Nasal cavity respiratory epithelium epithelial cell of viscerocranial mucosa (primary cell): ENCODE results near the gene MAMSTR. TPM values are rescaled to one million over a fixed set of nuclear protein-coding genes. Genes with fewer than 3 reads are reported as not detected.

ENCODE experiments used
- total RNA-seq: library from RNA; depleted of rRNA; stranded (reverse); fragments of >200 nt; gene quantifications from 2 replicates; pipeline ENCODE4 v1.2.3, GENCODE V29; 2014

MAMSTR gene, protein sequence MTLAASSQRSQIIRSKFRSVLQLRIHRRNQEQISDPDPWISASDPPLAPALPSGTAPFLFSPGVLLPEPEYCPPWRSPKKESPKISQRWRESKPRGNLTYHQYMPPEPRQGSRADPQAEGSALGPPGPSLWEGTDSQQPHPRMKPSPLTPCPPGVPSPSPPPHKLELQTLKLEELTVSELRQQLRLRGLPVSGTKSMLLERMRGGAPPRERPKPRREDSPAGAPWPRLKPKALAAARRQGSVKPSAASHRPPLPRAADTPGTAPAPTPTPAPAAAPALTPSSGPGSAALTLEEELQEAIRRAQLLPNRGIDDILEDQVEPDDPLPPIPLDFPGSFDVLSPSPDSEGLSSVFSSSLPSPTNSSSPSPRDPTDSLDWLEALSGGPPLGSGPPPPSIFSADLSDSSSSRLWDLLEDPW
- total RNA-seq, result 0.34 and 0.57 TPM in 2 replicates

DNA sequence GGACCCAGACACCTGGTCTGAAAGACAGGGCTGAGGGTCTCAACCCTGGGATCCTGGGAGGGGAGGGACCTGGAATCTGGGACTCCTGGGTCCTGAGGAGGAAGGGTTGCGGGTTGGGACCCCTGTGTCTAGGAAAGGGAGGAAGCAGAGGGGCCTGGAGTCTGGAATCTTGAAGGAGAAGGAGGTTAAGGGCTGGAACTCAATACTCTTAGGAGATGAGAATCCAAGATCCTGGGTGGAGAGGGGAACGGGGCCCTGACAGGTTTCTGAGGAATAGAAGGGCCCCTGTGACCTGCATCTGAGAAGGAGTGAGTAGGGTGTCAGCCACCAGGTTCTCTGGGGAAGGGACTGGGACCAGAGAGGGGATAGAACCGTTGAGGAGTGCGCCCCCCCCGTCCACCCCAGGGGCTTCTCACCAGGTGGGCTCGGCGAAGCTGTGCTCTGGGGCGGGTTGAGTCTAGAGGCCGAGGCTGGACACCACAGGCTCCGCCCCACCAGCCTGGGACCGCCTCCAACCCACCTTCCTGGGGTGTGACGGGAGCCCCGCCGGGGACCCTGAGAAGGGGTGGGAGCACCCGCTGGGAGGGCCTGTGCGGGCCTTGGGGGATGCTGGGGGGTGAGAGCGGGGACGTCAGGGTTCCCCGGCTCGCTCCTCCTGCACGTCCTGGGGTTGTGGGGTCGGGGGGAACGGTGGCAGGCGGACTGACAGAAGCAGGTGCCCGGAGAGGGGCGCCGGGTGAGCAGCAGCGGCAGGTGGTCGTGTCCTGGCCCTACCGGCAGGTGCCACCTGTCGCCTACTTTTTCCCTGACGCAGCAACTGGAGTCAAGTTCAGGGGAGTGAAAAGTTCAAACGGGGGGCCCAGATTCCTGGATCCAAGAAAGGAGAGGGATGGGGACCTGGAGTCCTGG lies at the start of gene MAMSTR:
MAMSTR (minus strand) TSS at position 463 of the 909 bp plus-strand sequence. CDS start 694 bp downstream, outside the sequence.

DNA sequence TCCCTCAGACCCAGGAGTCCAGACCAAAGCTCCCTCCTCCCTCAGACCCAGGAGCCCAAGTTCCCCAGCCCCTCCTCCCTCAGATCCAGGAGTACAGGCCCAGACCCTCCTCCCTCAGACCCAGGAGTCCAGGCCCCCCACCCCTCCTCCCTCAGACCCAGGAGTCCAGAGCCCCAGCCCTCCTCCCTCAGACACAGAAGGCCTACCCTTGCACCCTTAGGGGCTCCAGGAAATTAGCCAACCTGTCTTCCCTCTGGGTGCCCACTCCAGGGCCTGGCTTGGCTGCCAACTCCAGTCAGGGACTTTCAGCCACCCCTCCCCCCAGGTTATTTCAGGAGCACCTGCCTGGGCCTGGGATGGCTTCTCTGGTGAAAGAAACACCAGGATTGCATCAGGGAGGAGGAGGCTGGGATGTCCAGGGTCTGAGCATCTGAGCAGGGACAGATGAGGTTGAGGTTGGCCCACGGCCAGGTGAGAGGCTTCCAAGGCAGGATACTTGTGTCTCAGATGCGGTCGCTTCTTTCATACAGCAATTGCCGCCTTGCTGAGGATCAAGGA lies 35.6 kb upstream of the MAMSTR start, which contains the start of gene FGF21:
FGF21 (plus strand) TSS at position 441 of the 558 bp plus-strand sequence. CDS start 713 bp downstream, outside the sequence.

DNA sequence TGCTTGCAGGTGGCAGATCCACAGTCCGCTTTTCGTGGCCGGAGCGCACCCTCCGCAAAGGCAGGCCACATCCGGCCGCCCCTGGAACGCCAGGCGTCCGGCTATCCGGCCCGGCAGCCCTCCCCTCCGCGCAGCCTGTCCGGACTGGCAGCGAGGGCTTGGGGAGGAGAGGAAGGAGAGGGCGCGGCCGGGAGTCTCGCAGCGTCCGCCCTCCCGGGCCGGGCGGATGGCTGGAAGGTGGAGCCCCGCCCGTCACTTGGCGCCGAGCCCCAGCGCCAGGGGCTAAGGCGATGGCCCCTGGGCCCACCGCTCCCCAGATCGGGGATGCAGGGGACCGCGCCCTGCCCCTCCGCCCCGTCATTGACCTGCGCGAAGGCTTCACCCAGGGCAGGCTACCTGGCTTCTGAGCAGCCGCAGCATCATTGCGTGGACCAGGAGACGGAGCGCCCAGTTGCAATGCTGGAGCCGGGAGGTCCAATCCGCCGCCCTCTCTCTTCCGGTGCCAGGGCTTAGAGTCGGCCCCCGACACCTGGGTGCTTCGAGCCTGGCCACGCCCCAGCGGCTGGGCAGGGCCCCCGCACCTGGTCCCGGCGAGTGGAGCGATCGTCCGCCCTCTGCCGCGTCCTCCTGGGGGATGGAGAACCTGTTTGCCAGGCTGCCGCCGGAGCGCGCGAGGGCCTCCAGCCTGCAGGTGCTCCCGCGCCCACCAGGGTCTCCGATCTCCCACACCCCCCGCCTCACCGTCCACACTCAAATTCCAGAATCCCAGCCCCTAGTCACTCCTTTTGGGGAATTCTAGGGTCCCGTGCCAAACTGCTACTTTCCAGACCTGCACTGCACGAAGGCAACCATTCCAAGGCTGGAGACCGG lies 33.2 kb upstream of the MAMSTR start, which contains the start of gene FUT1:
FUT1 (minus strand) TSS at position 146 of the 870 bp plus-strand sequence. CDS start 1,360 bp downstream, outside the sequence.

DNA sequence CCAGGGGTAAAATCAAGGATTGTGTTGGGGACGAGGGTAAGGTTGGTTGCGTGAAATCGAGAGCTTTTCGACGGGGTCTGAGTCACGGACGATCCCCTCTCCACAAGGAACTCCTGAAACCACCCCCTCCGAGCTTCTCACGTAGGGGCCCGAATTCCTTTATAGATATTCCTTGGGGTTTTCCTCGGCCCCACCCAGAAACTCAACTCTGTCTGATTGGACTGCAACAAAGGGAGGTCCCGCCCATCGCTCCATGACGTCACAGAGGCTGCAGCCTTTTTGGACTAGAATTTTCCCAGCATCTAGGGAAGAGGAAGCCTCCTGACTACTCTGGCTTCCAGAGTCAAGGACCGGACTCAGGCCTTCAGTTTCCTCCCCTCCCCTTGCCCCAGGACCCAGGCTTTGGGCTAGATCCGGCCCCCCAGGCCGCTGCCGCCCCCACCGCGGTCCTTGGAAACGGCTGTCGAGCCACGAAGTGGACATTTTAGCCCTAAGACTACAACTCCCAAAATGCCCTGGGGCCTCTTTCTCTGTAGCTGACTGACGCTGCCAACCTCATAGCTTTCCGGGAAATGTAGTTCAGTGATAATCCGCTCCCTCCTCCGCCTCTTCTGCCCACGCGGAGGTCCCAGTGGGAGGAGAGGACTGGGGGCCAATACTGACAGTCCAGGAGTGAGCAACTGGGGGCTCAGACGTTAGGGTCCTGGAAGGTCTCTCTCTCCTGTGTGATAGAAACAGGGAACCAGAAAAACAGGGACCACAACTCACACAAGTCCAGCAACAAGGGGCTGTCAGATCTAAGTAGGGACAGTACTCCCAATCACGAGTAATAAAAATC lies 27.4 kb upstream of the MAMSTR start, which contains the start of gene IZUMO1:
IZUMO1 (minus strand) TSS at position 172 of the 838 bp plus-strand sequence. CDS start 1,050 bp downstream, outside the sequence.

DNA sequence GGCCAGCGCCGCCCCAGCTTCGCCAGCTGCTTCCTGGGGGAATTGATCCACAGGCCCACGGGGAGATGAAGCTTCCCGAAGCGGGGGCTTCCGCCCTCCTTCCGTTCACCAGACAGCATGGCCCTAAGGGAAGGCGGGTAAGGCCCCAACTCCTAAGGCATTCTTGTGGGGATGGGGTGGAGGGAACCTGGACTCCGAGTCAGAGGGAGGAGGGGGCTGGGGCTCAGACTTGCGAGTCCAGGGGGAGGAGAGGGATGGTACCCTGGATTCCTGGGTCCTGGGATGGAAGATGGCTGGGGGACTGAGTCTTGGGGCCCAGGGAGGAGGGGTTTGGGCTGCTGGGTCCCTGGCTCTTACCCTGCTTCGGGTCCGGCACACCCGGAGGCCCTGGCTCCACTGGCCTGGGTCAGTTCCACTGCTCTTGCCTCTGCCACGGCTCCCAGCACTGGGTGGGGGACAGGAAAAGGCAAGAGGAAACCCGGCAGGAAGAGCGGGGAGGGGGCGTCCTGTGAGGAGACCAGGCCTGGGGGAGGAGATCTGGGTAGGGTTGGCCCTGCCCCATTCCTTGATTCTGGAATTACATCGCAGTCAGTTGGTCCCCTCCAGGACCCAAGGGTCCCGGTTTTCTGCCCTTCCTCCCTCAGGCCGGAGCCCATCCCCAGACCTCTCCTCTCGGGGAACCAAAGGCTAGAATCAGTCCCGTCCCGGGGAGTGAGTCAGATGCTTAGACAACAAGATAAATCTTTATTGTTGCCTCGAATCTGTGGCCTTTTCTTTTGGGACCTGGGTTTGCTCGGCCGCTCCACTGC lies 20.8 kb upstream of the MAMSTR start, which contains the start of gene RASIP1:
RASIP1 (minus strand) TSS at position 447 of the 809 bp plus-strand sequence; CDS start at position 119, 328 bp downstream.

DNA sequence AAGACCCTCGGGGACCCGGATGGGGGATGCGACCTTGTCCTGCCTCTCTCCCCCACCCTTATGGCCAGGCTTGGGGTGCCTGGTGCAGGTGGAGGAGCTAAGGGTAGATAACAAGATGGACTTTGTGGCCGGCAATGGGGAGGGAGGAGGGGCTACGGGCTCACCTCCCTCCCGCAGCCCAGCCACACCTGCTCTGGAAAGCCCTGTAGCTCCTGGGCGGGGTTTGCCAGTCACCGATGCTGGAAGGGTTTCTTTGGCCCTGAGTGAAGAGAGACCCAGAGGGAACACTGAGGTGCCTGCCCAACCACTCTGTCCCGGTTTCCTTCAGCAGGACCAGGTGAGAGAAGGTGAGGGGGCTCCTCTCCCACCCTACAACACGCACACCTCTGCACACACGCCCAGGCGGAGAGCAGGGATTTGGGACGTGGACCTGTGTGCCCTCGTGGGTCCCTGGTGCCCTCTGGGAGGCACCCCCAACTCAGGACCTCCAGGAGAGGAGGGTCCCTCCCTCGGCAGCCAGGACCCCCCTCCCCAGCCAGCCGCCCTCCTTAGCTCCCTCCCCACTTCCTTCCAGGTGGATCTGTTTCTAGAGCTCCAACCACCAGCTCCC lies 23.7 kb downstream of the MAMSTR start, which contains the start of gene FUT2:
FUT2 (plus strand) TSS at position 229 of the 610 bp plus-strand sequence. CDS start 6,986 bp downstream, outside the sequence.

DNA sequence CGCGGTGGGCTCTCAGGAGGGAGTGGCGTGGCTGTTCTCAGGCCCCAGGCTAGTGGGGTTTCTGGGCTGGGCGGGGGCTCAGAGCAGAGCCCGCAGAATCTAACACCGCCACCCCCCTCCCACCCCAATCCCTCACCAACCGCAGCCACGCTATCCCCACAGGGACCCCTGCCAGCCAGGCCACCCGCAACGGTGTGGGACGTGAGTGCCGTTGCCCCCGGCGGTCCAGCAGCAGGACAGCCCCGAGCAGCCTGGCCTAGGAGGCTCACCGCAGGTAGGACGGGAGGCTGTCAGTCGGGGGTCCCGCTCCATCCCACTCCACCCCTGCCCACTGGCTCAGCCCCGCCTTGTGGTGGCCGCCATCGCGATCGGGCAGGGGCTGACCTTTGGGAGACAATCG lies 46.5 kb downstream of the MAMSTR start, which contains the start of gene NTN5:
NTN5 (minus strand) TSS at position 24 of the 400 bp plus-strand sequence. CDS start 2,031 bp downstream, outside the sequence.

Other genes with a start within 250 kb of the MAMSTR start
- 1.0 and 3.6 TPM in 2 replicates for gene LMTK3, start 207.9 kb downstream of the MAMSTR start, total RNA-seq
- 7.8 and 9.9 TPM in 2 replicates for gene SULT2B1, start 167.6 kb downstream of the MAMSTR start, total RNA-seq
- 0.21 TPM in 1 of 2 replicates, not detected in the other for gene SPACA4, start 113.0 kb downstream of the MAMSTR start, total RNA-seq
- 17.0 and 25.6 TPM in 2 replicates for gene FAM83E, start 104.6 kb downstream of the MAMSTR start, total RNA-seq
- 1,268 and 2,578 TPM in 2 replicates for gene RPL18, start 100.5 kb downstream of the MAMSTR start, total RNA-seq
- gene SPHK2, start 100.2 kb downstream of the MAMSTR start, total RNA-seq, result 4.3 and 5.5 TPM in 2 replicates
- gene DBP, start 82.3 kb downstream of the MAMSTR start, total RNA-seq, result 5.5 and 12.2 TPM in 2 replicates
- gene CA11, start 73.5 kb downstream of the MAMSTR start, total RNA-seq, result 2.4 and 4.8 TPM in 2 replicates
- gene NTN5, start 46.7 kb downstream of the MAMSTR start, total RNA-seq, result 0.14 TPM in 1 of 2 replicates, not detected in the other
- 5.1 and 46.3 TPM in 2 replicates for gene FUT2, start 23.8 kb downstream of the MAMSTR start, total RNA-seq
- gene RASIP1, start 20.9 kb upstream of the MAMSTR start, total RNA-seq, result 0.71 and 1.4 TPM in 2 replicates
- gene IZUMO1, start 27.2 kb upstream of the MAMSTR start, total RNA-seq, result 0.36 and 0.68 TPM in 2 replicates
- 16.3 and 30.4 TPM in 2 replicates for gene FUT1, start 32.9 kb upstream of the MAMSTR start, total RNA-seq
- 0.21 and 0.34 TPM in 2 replicates for gene FGF21, start 35.8 kb upstream of the MAMSTR start, total RNA-seq
- gene BCAT2, start 91.3 kb upstream of the MAMSTR start, total RNA-seq, result 21.9 and 27.1 TPM in 2 replicates
- gene HSD17B14, start 116.8 kb upstream of the MAMSTR start, total RNA-seq, result 2.9 and 5.1 TPM in 2 replicates
- 1.0 and 4.2 TPM in 2 replicates for gene PLEKHA4, start 148.9 kb upstream of the MAMSTR start, total RNA-seq
- gene PPP1R15A, start 152.7 kb upstream of the MAMSTR start, total RNA-seq, result 194 and 385 TPM in 2 replicates
- 0.34 TPM in 1 of 2 replicates, not detected in the other for gene TULP2, start 179.0 kb upstream of the MAMSTR start, total RNA-seq
- 98.8 and 207 TPM in 2 replicates for gene NUCB1, start 180.6 kb upstream of the MAMSTR start, total RNA-seq
- gene DHDH, start 214.0 kb upstream of the MAMSTR start, total RNA-seq, result 1.6 and 14.7 TPM in 2 replicates
- 55.3 and 64.6 TPM in 2 replicates for gene BAX, start 235.2 kb upstream of the MAMSTR start, total RNA-seq
- gene FTL, start 245.6 kb upstream of the MAMSTR start, total RNA-seq, result 3,338 and 4,738 TPM in 2 replicates